H1 (cell line): ENCODE results near the gene RPP25. TPM values are rescaled to one million over a fixed set of nuclear protein-coding genes. Genes with fewer than 3 reads are reported as not detected.

ENCODE experiments used
- CTCF ChIA-PET: fragments of 300-600 bp; sonication (Branson Sonifier 250); formaldehyde crosslinking; loops from one replicate; lab custom pipeline; 2021; ENCODE audit not compliant: partially characterized antibody; lab: Charles Lee
- POLR2A ChIA-PET: fragments of 300-600 bp; sonication (Branson Sonifier 250); formaldehyde crosslinking; loops from one replicate; lab custom pipeline; 2021; ENCODE audit warnings: inconsistent platforms; ENCODE audit not compliant: partially characterized antibody; lab: Charles Lee
- DNase-seq, 2 experiments: peaks; one replicate each; pipeline versions ENCODE4 v3.0.0 to v3.0.0-alpha.2; 2010 to 2022; ENCODE audit warnings: low spot score in 2 of 2, low read depth in 1 of 2, mixed read lengths in 1 of 2
- FAIRE-seq: peaks from 2 replicates; lab custom pipeline; 2011; peaks lifted over from hg19 to GRCh38; lab: Jason Lieb, UNC
- H2AFZ ChIP-seq: 2 replicates; pipeline ENCODE4 v1.8.1; 2012; ENCODE audit warnings: low read length, inconsistent platforms
- H2AK5ac ChIP-seq: 2 replicates; pipeline ENCODE4 v1.6.1; 2013; ENCODE audit warnings: low read depth, low read length
- H2BK120ac ChIP-seq: replicated peaks from 2 replicates; pipeline ENCODE3; 2013; ENCODE audit warnings: low read depth, low read length, inconsistent platforms
- H2BK12ac ChIP-seq: 2 replicates; pipeline ENCODE4 v1.6.1; 2013; ENCODE audit warnings: low read depth, low read length
- H2BK15ac ChIP-seq: 2 replicates; pipeline ENCODE4 v1.6.1; 2013; ENCODE audit warnings: low read length
- H2BK20ac ChIP-seq: 2 replicates; pipeline ENCODE4 v1.6.1; 2013; ENCODE audit warnings: low read length
- H2BK5ac ChIP-seq: 2 replicates; pipeline ENCODE4 v1.6.1; 2013; ENCODE audit warnings: low read depth, low read length
- H3K14ac ChIP-seq: 2 replicates; pipeline ENCODE4 v1.6.1; 2013; ENCODE audit warnings: inconsistent platforms; ENCODE audit not compliant: insufficient read length
- H3K18ac ChIP-seq: 2 replicates; pipeline ENCODE4 v1.6.1; 2013; ENCODE audit warnings: low read length; ENCODE audit errors: extremely low read depth
- H3K23ac ChIP-seq: 2 replicates; pipeline ENCODE4 v1.6.1; 2013; ENCODE audit warnings: inconsistent platforms; ENCODE audit not compliant: insufficient read length
- H3K23me2 ChIP-seq: 2 replicates; pipeline ENCODE4 v1.6.1; 2013; ENCODE audit warnings: low read depth, low read length
- H3K27ac ChIP-seq: 2 replicates; pipeline ENCODE4 v1.6.1; 2011; ENCODE audit warnings: low read depth, low read length, inconsistent platforms
- H3K27me3 ChIP-seq, 4 experiments: replicated peaks in 1 of 4; 1 replicate in 1 of 4; 2 replicates in 3 of 4; pipeline versions ENCODE4 v1.6.1 to v1.8.1; 2011 to 2013; ENCODE audit warnings: low read length in 3 of 4, mild to moderate bottlenecking in 3 of 4, inconsistent platforms in 2 of 4, mixed read lengths in 2 of 4, moderate library complexity in 1 of 4; ENCODE audit not compliant: control insufficient read depth in 3 of 4, insufficient read depth in 3 of 4; ENCODE audit errors: extremely low read depth in 1 of 4
- H3K36me3 ChIP-seq, 4 experiments: 2 replicates each; pipeline versions ENCODE4 v1.6.1 to v1.8.1; 2011 to 2013; ENCODE audit warnings: mild to moderate bottlenecking in 4 of 4, low read length in 3 of 4, moderate library complexity in 2 of 4, control low read depth in 1 of 4, inconsistent platforms in 1 of 4; ENCODE audit not compliant: insufficient read depth in 4 of 4, control insufficient read depth in 2 of 4
- H3K4ac ChIP-seq: replicated peaks from 2 replicates; pipeline ENCODE3; 2013; ENCODE audit warnings: low read length, low read depth, mixed read lengths, inconsistent platforms; ENCODE audit not compliant: insufficient read length
- H3K4me1 ChIP-seq, 4 experiments: replicated peaks in 1 of 4; 1 replicate in 1 of 4; 2 replicates in 3 of 4; pipeline versions ENCODE4 v1.6.1 to v1.8.1; 2011 to 2013; ENCODE audit warnings: low read length in 3 of 4, inconsistent platforms in 2 of 4, mixed read lengths in 1 of 4; ENCODE audit not compliant: insufficient read depth in 4 of 4, control insufficient read depth in 3 of 4
- H3K4me2 ChIP-seq, 2 experiments: 2 replicates each; pipeline versions ENCODE4 v1.6.1 to v1.8.1; 2011 to 2013; ENCODE audit warnings: low read depth in 2 of 2, low read length in 2 of 2, control low read depth in 1 of 2, inconsistent platforms in 1 of 2, mild to moderate bottlenecking in 1 of 2; ENCODE audit not compliant: insufficient read depth in 1 of 2
- H3K4me3 ChIP-seq, 4 experiments: fragments of 200-600, 300-600 bp in 1 of 4; sonication (generic), shearing (Covaris generic), sonication (Bioruptor Twin) in 1 of 4; 2 replicates each; pipeline versions ENCODE4 v1.5.1 to v1.8.1; 2011 to 2016; ENCODE audit warnings: low read length in 4 of 4, low read depth in 3 of 4, control low read depth in 2 of 4, inconsistent platforms in 2 of 4, mild to moderate bottlenecking in 2 of 4, mixed read lengths in 1 of 4, moderate library complexity in 1 of 4; ENCODE audit not compliant: insufficient read depth in 2 of 4; ENCODE audit errors: extremely low read depth in 1 of 4
- H3K56ac ChIP-seq: replicated peaks from 2 replicates; pipeline ENCODE3; 2013; ENCODE audit warnings: low read depth, mild to moderate bottlenecking, mixed read lengths, low read length, inconsistent platforms; ENCODE audit not compliant: insufficient read length
- H3K79me1 ChIP-seq: 2 replicates; pipeline ENCODE4 v1.6.1; 2013; ENCODE audit warnings: low read depth, low read length, control low read depth
- H3K79me2 ChIP-seq, 2 experiments: 2 replicates each; pipeline versions ENCODE4 v1.6.1 to v1.8.1; 2012 to 2013; ENCODE audit warnings: low read length in 2 of 2, mild to moderate bottlenecking in 2 of 2, inconsistent platforms in 1 of 2; ENCODE audit not compliant: insufficient read depth in 2 of 2, control insufficient read depth in 1 of 2
- H3K9ac ChIP-seq, 4 experiments: replicated peaks in 1 of 4; 1 replicate in 1 of 4; 2 replicates in 3 of 4; pipeline versions ENCODE4 v1.6.1 to v1.8.1; 2011 to 2013; ENCODE audit warnings: low read depth in 3 of 4, low read length in 3 of 4, control low read depth in 2 of 4, mild to moderate bottlenecking in 2 of 4, moderate library complexity in 2 of 4, inconsistent platforms in 1 of 4; ENCODE audit errors: extremely low read depth in 1 of 4
- H3K9me3 ChIP-seq, 2 experiments: 2 replicates each; pipeline versions ENCODE4 v1.6.1 to v1.8.1; 2012 to 2013; ENCODE audit warnings: mild to moderate bottlenecking in 2 of 2, moderate library complexity in 2 of 2, control low read depth in 1 of 2, inconsistent platforms in 1 of 2, low read depth in 1 of 2, low read length in 1 of 2, mixed read lengths in 1 of 2; ENCODE audit not compliant: insufficient read depth in 2 of 2
- H4K20me1 ChIP-seq, 2 experiments: replicated peaks in 1 of 2; 2 replicates each; pipeline versions ENCODE3 to v1.8.1; 2011 to 2013; ENCODE audit warnings: inconsistent platforms in 2 of 2, low read length in 2 of 2, mild to moderate bottlenecking in 1 of 2; ENCODE audit not compliant: insufficient read depth in 2 of 2, control insufficient read depth in 1 of 2
- H4K5ac ChIP-seq: 2 replicates; pipeline ENCODE4 v1.6.1; 2013; ENCODE audit warnings: low read length, low read depth, mixed read lengths, inconsistent platforms; ENCODE audit not compliant: insufficient read length
- H4K8ac ChIP-seq: 2 replicates; pipeline ENCODE4 v1.8.0; 2013; ENCODE audit warnings: mild to moderate bottlenecking, moderate library complexity, low read length, inconsistent platforms; ENCODE audit not compliant: insufficient read depth; ENCODE audit errors: extremely low read depth
- H4K91ac ChIP-seq: replicated peaks from 2 replicates; pipeline ENCODE3; 2013; ENCODE audit warnings: low read length, mixed read lengths, inconsistent platforms; ENCODE audit not compliant: insufficient read length
- ASH2L ChIP-seq: fragments of 200-600, 300-600 bp; sonication (generic); IDR thresholded peaks from one replicate; pipeline ENCODE4 v1.7.1; 2017; ENCODE audit warnings: low read length
- BCL11A ChIP-seq, 2 experiments: IDR thresholded peaks; one replicate each; pipeline ENCODE4 v1.6.1; 2011; ENCODE audit warnings: low read depth in 2 of 2, low read length in 2 of 2, mild to moderate bottlenecking in 2 of 2
- CHD1 ChIP-seq: IDR thresholded peaks from 2 replicates; pipeline ENCODE4 v1.6.1; 2012; ENCODE audit warnings: low read depth, low read length, improper control_type of control experiment
- EGR1 ChIP-seq: IDR thresholded peaks from 2 replicates; pipeline ENCODE4 v1.6.1; 2011; ENCODE audit warnings: low read depth, low read length, borderline replicate concordance
- HDAC6 ChIP-seq: IDR thresholded peaks from one replicate; pipeline ENCODE4 v1.7.1; 2012; ENCODE audit warnings: low read depth, mild to moderate bottlenecking, inconsistent platforms, low read length, moderate library complexity
- JUN ChIP-seq: IDR thresholded peaks from 2 replicates; pipeline ENCODE4 v1.6.1; 2011; ENCODE audit warnings: low read depth, mild to moderate bottlenecking, improper control_type of control experiment, low read length
- KDM5A ChIP-seq: fragments of 200-600 bp; IDR thresholded peaks from 2 replicates; pipeline ENCODE4 v1.7.1; 2012; ENCODE audit warnings: mild to moderate bottlenecking, low read length, inconsistent platforms, mixed read lengths
- PHF8 ChIP-seq: fragments of 200-600 bp; sonication (generic); conservative IDR thresholded peaks from 2 replicates; pipeline ENCODE4 v1.7.1; 2012; ENCODE audit warnings: low read depth, mild to moderate bottlenecking, inconsistent platforms, low read length, moderate library complexity
- POU5F1 ChIP-seq: IDR thresholded peaks from 2 replicates; pipeline ENCODE4 v1.6.1; 2011; ENCODE audit warnings: low read depth, mild to moderate bottlenecking, low read length, moderate library complexity
- RFX5 ChIP-seq: IDR thresholded peaks from 2 replicates; pipeline ENCODE4 v1.6.1; 2011; ENCODE audit warnings: low read depth, low read length, improper control_type of control experiment, borderline replicate concordance
- SRF ChIP-seq: IDR thresholded peaks from 2 replicates; pipeline ENCODE4 v1.6.1; 2011; ENCODE audit warnings: mild to moderate bottlenecking, low read depth, low read length, moderate library complexity
- TBP ChIP-seq: IDR thresholded peaks from 2 replicates; pipeline ENCODE4 v1.6.1; 2011; ENCODE audit warnings: low read depth, low read length, improper control_type of control experiment
- WGBS, 2 experiments: shearing (Covaris generic) in 1 of 2; methylation state at CpG; one replicate each; pipeline versions ENCODE4 v1.1.6 to v1.1.7; 2013 to 2015; ENCODE audit warnings: low lambda C conversion rate in 2 of 2, mixed read lengths in 2 of 2, inconsistent platforms in 1 of 2, low coverage in 1 of 2, missing lambda C conversion rate in 1 of 2; ENCODE audit not compliant: insufficient replicate concordance in 2 of 2, insufficient coverage in 1 of 2, insufficient read length in 1 of 2; ENCODE audit errors: extremely low coverage in 1 of 2, missing lambda C conversion rate in 1 of 2; 5-methylcytosine and 5-hydroxymethylcytosine counted together
- polyA plus RNA-seq, 7 experiments: library from polyadenylated mRNA; depleted of rRNA in 3 of 7; stranded (reverse) in 5 of 7; unstranded in 2 of 7; fragments of >200 nt in 5 of 7; fragments of 200-250 nt in 2 of 7; gene quantifications; 1 replicate in 5 of 7; 2 replicates in 1 of 7; 4 replicates in 1 of 7; pipeline versions ENCODE4 v1.2.1 to v1.2.3, GENCODE V29; 2011 to 2013; ENCODE audit warnings: missing spikeins in 2 of 7, mixed read lengths in 2 of 7
- total RNA-seq: library from RNA; stranded (reverse); fragmentation: NEBNext Ultra II Directional; extraction: Animal tissue kit (Norgen Biotek cat#: 25700); gene quantifications from 2 replicates; pipeline ENCODE4 v1.2.1, GENCODE V29; 2021
- TF ChIP-seq, protein P1 (sequence below): IDR thresholded peaks from 2 replicates; pipeline ENCODE4 v1.6.1; 2012; ENCODE audit warnings: inconsistent platforms

RPP25 gene
- total and polyA plus RNA-seq, 2 of the 8 experiments (the other 6 are each of a cell fraction or from before 2014, with no cell fraction given) = 17.4 to 19.8 TPM

DNA sequence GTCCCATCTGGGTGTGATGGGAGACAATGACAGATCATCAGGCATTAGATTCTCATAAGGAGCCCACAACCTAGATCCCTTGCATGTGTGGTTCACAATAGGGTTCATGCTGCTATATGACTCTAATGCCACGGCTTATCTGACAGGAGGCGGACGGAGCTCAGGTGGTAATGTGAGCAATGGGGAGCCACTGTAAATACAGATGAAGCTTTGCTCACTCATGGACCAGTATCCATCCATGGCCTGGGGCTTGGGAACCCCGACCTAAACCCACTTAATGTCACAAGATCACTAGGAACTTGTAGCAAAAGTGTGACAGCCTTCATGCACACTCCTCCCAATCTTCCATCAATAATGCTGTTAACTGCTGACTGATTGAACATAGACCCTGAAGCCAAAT, 47.9 kb downstream of the RPP25 start:
- H2BK120ac ChIP-seq = no peak overlapping the region
- peaks cover 0 to 15% of the 10 kb centered on the region in 2 experiments; a peak in 2 of 4 replicates for H3K79me2 ChIP-seq
- peaks cover 2 to 4% (median 3%) of the 10 kb centered on the region in 4 experiments for H3K4me1 ChIP-seq
- FAIRE-seq (no peak), DNase-seq (no peak)
- H3K4me2 ChIP-seq = no peak overlapping the region
- no peaks in the 10 kb centered on the region for H3K79me1 ChIP-seq
- no peak overlapping the region for H3K4ac ChIP-seq
- ChIA-PET POLR2A (interaction anchor here (0.6 to 11.9 kb wide), 5 partner anchors 9 to 182 kb away, joined by 3 to 116 read pairs (median 3); partner anchors contain the start of gene MPI), CTCF (interaction anchor here (1.0 to 1.4 kb wide), 4 partner anchors 42 to 86 kb away, joined by 3 to 7 read pairs (median 3); partner anchors contain the start of gene SCAMP5)
- H4K91ac ChIP-seq = no peak overlapping the region
- H4K5ac ChIP-seq = no peak overlapping the region
- peaks cover 4 to 29% (median 17%) of the 10 kb centered on the region in 4 experiments; a peak in 7 of 8 replicates for H3K36me3 ChIP-seq
- H2BK15ac ChIP-seq = no peak overlapping the region
- H2AK5ac ChIP-seq = no peak overlapping the region
- WGBS, 2 experiments = 96% methylated on average over 4 of the region's 4 CpGs; no CpG with 5 or more reads in 1 of the 2 experiments
- H2BK20ac ChIP-seq = no peak overlapping the region
- no peak overlapping the region for H2BK12ac ChIP-seq
- no peak overlapping the region for H2AFZ ChIP-seq
- no peak overlapping the region for H4K8ac ChIP-seq
- no peaks in the 10 kb centered on the region for H4K20me1 ChIP-seq
- no peak overlapping the region for H2BK5ac ChIP-seq
- H3K18ac ChIP-seq = no peak overlapping the region
- no peak overlapping the region for H3K27ac ChIP-seq
- peaks cover 6% of the 10 kb centered on the region; the same call in 1 of the 2 replicates for H3K23me2 ChIP-seq
- no peak overlapping the region for H3K56ac ChIP-seq
- no peak overlapping the region for H3K4me3 ChIP-seq
- no peak overlapping the region for H3K23ac ChIP-seq
- no peak overlapping the region for H3K9ac ChIP-seq
- H3K9me3 ChIP-seq = no peaks in the 10 kb centered on the region
- no peak overlapping the region for H3K14ac ChIP-seq
- H3K27me3 ChIP-seq = no peaks in the 10 kb centered on the region
- no peak for TF ChIP-seq POU5F1
- no peak for TF ChIP-seq RFX5
- no peak for TF ChIP-seq BCL11A (IDR thresholded peaks at IDR 0.05; ENCODE audit: low read depth in 2 of 2, low read length in 2 of 2)
- no peak for TF ChIP-seq ASH2L
- no peak for TF ChIP-seq SRF
- TF ChIP-seq HDAC6 = no peak
- TF ChIP-seq CHD1 = no peak
- TF ChIP-seq EGR1 = no peak
- no peak for TF ChIP-seq KDM5A
- no peak for TF ChIP-seq JUN
- TF ChIP-seq, protein P1, sequence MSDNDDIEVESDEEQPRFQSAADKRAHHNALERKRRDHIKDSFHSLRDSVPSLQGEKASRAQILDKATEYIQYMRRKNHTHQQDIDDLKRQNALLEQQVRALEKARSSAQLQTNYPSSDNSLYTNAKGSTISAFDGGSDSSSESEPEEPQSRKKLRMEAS = no peak
- TF ChIP-seq PHF8 = no peak
- TF ChIP-seq TBP = no peak
